ENCODE measurements around the gene DOCK3. TPM values are rescaled to one million over a fixed set of nuclear protein-coding genes. Genes with fewer than 3 reads are reported as not detected.
A peak's percentile ranks its signal among the peaks of the same experiment; 100 is the strongest.

DOCK3 gene
- total RNA-seq, 1 experiment from 2014 or later = 5.6 TPM

DNA sequence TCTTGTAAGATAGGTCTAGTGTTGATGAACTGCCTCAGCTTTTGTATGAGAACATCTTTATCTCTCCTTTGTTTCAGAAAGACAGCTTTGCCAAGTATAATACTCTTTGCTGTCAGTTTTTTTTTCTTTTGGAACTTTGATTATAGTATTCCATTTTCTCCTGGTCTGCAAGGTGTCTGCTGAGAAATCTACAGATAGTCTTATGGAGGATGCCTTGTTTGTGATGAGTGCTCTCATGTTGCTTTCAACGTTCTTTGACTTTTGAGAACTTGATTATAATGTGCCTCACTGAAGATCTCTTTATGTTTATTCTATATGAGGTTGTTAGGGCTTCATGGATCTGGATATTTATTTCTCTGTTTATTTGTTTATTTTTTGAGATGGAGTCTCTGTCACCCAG is 60.3 kb downstream of the DOCK3 start (continued):
- TF ChIP-seq GTF2I (CRISPR knock-in tag; conservative IDR thresholded peaks at IDR 0.05) = no peak

DNA sequence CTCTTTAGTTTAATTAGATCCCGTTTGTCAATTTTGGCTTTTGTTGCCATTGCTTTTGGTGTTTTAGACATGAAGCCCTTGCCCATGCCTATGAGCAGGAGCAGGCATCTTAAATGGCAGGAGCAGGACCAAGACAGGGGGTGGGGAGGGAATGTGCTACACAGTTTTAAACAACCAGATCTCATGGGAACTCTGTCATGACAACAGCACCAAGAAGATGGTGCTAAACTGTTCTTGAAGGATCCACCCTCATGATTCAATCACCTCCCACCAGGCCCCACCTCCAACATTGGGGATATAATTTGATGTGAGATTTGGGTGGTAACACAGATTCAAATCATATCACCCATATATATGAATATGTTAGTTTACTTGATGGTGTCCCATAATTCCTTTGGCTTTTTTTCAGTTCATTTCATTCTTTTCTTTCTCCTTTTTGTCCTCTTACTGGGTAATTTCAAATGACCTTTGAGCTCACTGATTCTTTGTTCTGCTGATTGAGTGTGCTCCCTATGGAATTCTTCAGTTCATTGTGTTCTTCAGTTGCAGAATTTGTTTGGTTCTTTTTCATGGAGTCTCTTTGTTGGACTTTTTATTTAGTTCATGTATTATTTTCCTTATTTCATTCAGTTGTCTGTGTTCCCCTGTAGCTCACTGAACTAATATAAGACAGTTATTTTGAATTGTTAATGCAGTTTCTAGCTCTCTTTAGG is 62.6 kb downstream of the DOCK3 start:
- CTCF ChIA-PET = no interaction called here
- Mint-ChIP-seq H3K9me3 (peaks cover 13% of the 10 kb centered on the region), H3K4me1 (peaks cover 26% of the 10 kb centered on the region), H3K27ac (peak overlapping the region; percentile 50), H3K27me3 (ENCODE audit: low read depth) (no peaks in the 10 kb centered on the region), H3K4me3 (no peak overlapping the region), H3K36me3 (peaks cover 21% of the 10 kb centered on the region)
- no peak for ATAC-seq
- no peak for DNase-seq (ENCODE audit: low spot score)
- TF ChIP-seq ATF1 (CRISPR knock-in tag; IDR thresholded peaks at IDR 0.05) = no peak
- no peak for TF ChIP-seq ZBTB21 (CRISPR knock-in tag; IDR thresholded peaks at IDR 0.05; ENCODE audit: borderline replicate concordance)
- no peak for TF ChIP-seq FOXJ3 (CRISPR knock-in tag; IDR thresholded peaks at IDR 0.05; ENCODE audit: borderline replicate concordance)
- TF ChIP-seq JAZF1 (CRISPR knock-in tag; IDR thresholded peaks at IDR 0.05) = no peak
- TF ChIP-seq, protein P1, sequence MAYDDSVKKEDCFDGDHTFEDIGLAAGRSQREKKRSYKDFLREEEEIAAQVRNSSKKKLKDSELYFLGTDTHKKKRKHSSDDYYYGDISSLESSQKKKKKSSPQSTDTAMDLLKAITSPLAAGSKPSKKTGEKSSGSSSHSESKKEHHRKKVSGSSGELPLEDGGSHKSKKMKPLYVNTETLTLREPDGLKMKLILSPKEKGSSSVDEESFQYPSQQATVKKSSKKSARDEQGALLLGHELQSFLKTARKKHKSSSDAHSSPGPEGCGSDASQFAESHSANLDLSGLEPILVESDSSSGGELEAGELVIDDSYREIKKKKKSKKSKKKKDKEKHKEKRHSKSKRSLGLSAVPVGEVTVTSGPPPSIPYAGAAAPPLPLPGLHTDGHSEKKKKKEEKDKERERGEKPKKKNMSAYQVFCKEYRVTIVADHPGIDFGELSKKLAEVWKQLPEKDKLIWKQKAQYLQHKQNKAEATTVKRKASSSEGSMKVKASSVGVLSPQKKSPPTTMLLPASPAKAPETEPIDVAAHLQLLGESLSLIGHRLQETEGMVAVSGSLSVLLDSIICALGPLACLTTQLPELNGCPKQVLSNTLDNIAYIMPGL (CRISPR knock-in tag; IDR thresholded peaks at IDR 0.05) = no peak
- no peak for TF ChIP-seq SMAD4 (CRISPR knock-in tag; IDR thresholded peaks at IDR 0.05)
- no peak for TF ChIP-seq CBFB (CRISPR knock-in tag; IDR thresholded peaks at IDR 0.05; ENCODE audit: low read depth)
- TF ChIP-seq, protein P2, sequence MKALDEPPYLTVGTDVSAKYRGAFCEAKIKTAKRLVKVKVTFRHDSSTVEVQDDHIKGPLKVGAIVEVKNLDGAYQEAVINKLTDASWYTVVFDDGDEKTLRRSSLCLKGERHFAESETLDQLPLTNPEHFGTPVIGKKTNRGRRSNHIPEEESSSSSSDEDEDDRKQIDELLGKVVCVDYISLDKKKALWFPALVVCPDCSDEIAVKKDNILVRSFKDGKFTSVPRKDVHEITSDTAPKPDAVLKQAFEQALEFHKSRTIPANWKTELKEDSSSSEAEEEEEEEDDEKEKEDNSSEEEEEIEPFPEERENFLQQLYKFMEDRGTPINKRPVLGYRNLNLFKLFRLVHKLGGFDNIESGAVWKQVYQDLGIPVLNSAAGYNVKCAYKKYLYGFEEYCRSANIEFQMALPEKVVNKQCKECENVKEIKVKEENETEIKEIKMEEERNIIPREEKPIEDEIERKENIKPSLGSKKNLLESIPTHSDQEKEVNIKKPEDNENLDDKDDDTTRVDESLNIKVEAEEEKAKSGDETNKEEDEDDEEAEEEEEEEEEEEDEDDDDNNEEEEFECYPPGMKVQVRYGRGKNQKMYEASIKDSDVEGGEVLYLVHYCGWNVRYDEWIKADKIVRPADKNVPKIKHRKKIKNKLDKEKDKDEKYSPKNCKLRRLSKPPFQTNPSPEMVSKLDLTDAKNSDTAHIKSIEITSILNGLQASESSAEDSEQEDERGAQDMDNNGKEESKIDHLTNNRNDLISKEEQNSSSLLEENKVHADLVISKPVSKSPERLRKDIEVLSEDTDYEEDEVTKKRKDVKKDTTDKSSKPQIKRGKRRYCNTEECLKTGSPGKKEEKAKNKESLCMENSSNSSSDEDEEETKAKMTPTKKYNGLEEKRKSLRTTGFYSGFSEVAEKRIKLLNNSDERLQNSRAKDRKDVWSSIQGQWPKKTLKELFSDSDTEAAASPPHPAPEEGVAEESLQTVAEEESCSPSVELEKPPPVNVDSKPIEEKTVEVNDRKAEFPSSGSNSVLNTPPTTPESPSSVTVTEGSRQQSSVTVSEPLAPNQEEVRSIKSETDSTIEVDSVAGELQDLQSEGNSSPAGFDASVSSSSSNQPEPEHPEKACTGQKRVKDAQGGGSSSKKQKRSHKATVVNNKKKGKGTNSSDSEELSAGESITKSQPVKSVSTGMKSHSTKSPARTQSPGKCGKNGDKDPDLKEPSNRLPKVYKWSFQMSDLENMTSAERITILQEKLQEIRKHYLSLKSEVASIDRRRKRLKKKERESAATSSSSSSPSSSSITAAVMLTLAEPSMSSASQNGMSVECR (CRISPR knock-in tag; IDR thresholded peaks at IDR 0.05; ENCODE audit: borderline replicate concordance) = no peak
- TF ChIP-seq, protein P3, sequence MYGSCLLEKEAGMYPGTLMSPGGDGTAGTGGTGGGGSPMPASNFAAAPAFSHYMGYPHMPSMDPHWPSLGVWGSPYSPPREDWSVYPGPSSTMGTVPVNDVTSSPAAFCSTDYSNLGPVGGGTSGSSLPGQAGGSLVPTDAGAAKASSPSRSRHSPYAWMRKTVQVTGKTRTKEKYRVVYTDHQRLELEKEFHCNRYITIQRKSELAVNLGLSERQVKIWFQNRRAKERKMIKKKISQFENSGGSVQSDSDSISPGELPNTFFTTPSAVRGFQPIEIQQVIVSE (CRISPR knock-in tag; IDR thresholded peaks at IDR 0.05; ENCODE audit: borderline replicate concordance) = no peak
- TF ChIP-seq, protein P4, sequence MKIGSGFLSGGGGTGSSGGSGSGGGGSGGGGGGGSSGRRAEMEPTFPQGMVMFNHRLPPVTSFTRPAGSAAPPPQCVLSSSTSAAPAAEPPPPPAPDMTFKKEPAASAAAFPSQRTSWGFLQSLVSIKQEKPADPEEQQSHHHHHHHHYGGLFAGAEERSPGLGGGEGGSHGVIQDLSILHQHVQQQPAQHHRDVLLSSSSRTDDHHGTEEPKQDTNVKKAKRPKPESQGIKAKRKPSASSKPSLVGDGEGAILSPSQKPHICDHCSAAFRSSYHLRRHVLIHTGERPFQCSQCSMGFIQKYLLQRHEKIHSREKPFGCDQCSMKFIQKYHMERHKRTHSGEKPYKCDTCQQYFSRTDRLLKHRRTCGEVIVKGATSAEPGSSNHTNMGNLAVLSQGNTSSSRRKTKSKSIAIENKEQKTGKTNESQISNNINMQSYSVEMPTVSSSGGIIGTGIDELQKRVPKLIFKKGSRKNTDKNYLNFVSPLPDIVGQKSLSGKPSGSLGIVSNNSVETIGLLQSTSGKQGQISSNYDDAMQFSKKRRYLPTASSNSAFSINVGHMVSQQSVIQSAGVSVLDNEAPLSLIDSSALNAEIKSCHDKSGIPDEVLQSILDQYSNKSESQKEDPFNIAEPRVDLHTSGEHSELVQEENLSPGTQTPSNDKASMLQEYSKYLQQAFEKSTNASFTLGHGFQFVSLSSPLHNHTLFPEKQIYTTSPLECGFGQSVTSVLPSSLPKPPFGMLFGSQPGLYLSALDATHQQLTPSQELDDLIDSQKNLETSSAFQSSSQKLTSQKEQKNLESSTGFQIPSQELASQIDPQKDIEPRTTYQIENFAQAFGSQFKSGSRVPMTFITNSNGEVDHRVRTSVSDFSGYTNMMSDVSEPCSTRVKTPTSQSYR (CRISPR knock-in tag; IDR thresholded peaks at IDR 0.05) = no peak
- POLR2A ChIA-PET = no interaction called here

DNA sequence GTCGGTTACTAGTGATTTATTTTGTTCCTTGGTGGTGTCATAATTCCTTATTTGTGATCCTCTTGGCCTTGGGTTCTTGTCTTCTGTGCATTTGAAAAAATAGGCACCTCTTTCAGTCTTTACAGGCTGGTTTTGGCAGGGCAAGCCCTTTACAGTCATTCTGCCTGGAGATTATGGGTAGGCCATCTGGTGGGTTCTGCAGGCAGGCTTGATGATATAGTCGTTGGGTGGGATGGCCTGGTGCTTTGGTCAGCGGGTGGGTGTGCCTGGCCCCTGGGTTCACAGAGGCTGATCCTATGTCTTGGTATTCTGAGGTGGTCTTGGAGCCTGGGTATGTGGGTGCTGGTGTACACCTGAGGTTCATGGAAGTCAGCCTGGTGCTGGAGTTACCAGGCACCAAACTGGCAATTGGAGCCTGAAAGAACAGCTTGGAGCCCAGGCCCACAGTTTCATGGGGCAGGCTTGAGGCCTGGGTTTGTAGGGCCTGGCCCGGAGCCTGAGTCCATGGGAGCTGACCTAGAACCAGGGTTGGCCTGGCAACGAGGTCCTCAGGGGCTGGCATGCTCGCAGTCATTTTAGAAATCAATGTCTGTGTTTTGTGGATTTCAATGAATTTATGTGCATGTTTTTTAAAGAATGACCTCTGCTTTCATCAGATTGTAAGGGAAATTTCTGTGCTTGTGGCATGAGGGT is 63.3 kb downstream of the DOCK3 start:
- H3K27me3 Mint-ChIP-seq (ENCODE audit: low read depth) = no peaks in the 10 kb centered on the region
- peaks cover 21% of the 10 kb centered on the region for H3K36me3 Mint-ChIP-seq
- peaks cover 26% of the 10 kb centered on the region for H3K4me1 Mint-ChIP-seq
- no peak overlapping the region for H3K4me3 Mint-ChIP-seq
- POLR2A ChIA-PET = no interaction called here
- peaks cover 13% of the 10 kb centered on the region for H3K9me3 Mint-ChIP-seq
- peak overlapping the region; percentile 50 for H3K27ac Mint-ChIP-seq
- CTCF ChIA-PET = no interaction called here
- peak; percentile 74 for ATAC-seq
- DNase-seq (ENCODE audit: low spot score) = no peak
- TF ChIP-seq ESRRA (CRISPR knock-in tag; IDR thresholded peaks at IDR 0.05; ENCODE audit: borderline replicate concordance) (no peak), GABPB1 (CRISPR knock-in tag; IDR thresholded peaks at IDR 0.05) (no peak), HMGA2 (CRISPR knock-in tag; IDR thresholded peaks at IDR 0.05) (no peak), FOXP1 (CRISPR knock-in tag; IDR thresholded peaks at IDR 0.05; ENCODE audit: borderline replicate concordance) (no peak), CREM (CRISPR knock-in tag; IDR thresholded peaks at IDR 0.05) (no peak), SMAD3 (CRISPR knock-in tag; IDR thresholded peaks at IDR 0.05; ENCODE audit: borderline replicate concordance) (no peak)
- TF ChIP-seq, protein P5, sequence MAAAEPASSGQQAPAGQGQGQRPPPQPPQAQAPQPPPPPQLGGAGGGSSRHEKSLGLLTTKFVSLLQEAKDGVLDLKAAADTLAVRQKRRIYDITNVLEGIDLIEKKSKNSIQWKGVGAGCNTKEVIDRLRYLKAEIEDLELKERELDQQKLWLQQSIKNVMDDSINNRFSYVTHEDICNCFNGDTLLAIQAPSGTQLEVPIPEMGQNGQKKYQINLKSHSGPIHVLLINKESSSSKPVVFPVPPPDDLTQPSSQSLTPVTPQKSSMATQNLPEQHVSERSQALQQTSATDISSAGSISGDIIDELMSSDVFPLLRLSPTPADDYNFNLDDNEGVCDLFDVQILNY (CRISPR knock-in tag; IDR thresholded peaks at IDR 0.05) = no peak
- TF ChIP-seq, protein P1 (CRISPR knock-in tag; IDR thresholded peaks at IDR 0.05) = no peak

All from WTC11 (cell line).